Activated naive CD4-positive, alpha-beta T cell treated with anti-CD3 and anti-CD28 coated beads, Interleukin-2, amount 10 ng/mL, durations not matched to agents 5 hours and 36 hours (primary cell): ENCODE measurements around the gene MMRN1. TPM values are rescaled to one million over a fixed set of nuclear protein-coding genes. Genes with fewer than 3 reads are reported as not detected.

Source experiments
- total RNA-seq, 2 experiments: library from RNA; stranded (reverse); gene quantifications; one replicate each; pipeline ENCODE4 v1.2.3, GENCODE V29; 2021

The MMRN1 gene, protein sequence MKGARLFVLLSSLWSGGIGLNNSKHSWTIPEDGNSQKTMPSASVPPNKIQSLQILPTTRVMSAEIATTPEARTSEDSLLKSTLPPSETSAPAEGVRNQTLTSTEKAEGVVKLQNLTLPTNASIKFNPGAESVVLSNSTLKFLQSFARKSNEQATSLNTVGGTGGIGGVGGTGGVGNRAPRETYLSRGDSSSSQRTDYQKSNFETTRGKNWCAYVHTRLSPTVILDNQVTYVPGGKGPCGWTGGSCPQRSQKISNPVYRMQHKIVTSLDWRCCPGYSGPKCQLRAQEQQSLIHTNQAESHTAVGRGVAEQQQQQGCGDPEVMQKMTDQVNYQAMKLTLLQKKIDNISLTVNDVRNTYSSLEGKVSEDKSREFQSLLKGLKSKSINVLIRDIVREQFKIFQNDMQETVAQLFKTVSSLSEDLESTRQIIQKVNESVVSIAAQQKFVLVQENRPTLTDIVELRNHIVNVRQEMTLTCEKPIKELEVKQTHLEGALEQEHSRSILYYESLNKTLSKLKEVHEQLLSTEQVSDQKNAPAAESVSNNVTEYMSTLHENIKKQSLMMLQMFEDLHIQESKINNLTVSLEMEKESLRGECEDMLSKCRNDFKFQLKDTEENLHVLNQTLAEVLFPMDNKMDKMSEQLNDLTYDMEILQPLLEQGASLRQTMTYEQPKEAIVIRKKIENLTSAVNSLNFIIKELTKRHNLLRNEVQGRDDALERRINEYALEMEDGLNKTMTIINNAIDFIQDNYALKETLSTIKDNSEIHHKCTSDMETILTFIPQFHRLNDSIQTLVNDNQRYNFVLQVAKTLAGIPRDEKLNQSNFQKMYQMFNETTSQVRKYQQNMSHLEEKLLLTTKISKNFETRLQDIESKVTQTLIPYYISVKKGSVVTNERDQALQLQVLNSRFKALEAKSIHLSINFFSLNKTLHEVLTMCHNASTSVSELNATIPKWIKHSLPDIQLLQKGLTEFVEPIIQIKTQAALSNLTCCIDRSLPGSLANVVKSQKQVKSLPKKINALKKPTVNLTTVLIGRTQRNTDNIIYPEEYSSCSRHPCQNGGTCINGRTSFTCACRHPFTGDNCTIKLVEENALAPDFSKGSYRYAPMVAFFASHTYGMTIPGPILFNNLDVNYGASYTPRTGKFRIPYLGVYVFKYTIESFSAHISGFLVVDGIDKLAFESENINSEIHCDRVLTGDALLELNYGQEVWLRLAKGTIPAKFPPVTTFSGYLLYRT
- total RNA-seq: 1 to 10 TPM in 1 of 2 experiments, under 1 TPM in 1; 0.96 to 1.1 TPM

DNA sequence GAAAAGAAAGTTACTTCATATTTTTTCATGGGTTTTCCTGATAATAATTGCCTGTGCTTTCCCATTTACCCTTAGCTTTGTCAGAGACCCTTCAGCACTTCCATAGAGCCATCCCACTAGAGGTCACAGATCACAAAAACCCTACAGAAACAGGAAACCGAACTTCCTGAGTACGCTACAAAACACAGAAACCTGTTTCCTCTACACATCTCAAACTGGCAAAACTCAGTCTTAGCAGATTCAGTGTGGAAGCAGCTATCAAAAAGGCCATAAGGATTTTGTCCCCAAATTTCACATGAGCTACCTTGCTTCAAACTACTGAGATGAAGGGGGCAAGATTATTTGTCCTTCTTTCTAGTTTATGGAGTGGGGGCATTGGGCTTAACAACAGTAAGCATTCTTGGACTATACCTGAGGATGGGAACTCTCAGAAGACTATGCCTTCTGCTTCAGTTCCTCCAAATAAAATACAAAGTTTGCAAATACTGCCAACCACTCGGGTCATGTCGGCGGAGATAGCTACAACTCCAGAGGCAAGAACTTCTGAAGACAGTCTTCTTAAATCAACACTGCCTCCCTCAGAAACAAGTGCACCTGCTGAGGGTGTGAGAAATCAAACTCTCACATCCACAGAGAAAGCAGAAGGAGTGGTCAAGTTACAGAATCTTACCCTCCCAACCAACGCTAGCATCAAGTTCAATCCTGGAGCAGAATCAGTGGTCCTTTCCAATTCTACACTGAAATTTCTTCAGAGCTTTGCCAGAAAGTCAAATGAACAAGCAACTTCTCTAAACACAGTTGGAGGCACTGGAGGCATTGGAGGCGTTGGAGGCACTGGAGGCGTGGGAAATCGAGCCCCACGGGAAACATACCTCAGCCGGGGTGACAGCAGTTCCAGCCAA, at the start of gene MMRN1:
Gene MMRN1, plus strand, starts transcription at position 206 of the 902 bp plus-strand sequence. Its CDS starts 118 bp downstream, at position 324.

Other genes with a start within 250 kb of the MMRN1 start
- 10 to 100 TPM; 14.2 to 15.9 TPM for gene SNCA, start 57.7 kb upstream of the MMRN1 start, total RNA-seq
- gene CCSER1, start 232.5 kb downstream of the MMRN1 start, total RNA-seq: not detected